ENCODE data around the gene GHR.

Gene GHR

DNA sequence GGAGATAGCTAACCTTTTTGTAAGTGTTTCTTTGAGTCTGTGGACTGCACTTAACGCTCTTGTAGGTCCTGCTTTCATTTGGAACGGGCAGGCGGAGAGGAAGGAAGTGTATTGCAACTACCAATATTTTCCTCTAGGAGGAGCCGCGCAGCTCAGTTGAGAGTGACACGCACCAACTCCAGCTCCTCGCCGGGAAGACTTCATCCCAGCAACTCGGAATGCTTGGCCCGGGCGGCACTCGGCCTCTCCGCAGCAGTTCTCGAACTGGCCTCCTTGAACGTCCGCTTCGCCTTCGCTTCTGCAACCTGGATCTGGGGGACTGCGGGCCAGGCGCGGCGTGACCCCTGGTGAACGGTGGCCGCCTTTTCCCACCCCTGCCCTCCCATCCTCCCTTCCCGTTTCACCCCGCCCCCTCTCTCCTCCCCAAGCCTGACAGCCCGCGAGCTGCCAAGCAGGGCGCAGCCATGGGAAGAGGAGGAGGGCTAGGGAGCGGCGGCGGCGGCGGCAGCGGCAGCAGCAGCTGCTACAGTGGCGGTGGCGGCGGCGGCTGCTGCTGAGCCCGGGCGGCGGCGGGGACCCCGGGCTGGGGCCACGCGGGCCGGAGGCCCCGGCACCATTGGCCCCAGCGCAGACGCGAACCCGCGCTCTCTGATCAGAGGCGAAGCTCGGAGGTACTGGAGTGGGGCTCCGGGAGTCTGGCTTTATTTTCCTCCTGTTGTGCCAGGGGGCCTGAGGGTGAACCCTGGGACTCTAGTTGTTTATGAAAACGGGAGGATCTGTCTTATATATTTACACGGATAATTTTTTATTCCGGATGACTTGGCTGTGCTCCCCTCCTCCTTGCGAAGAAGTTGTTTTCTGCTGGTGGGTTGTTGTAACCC is at the start of gene GHR:
Gene GHR, plus strand, starts transcription at position 155 of the 881 bp plus-strand sequence. CDS start 142,436 bp downstream, outside the sequence.
- DNase-seq, result peak; percentile 47

DNA sequence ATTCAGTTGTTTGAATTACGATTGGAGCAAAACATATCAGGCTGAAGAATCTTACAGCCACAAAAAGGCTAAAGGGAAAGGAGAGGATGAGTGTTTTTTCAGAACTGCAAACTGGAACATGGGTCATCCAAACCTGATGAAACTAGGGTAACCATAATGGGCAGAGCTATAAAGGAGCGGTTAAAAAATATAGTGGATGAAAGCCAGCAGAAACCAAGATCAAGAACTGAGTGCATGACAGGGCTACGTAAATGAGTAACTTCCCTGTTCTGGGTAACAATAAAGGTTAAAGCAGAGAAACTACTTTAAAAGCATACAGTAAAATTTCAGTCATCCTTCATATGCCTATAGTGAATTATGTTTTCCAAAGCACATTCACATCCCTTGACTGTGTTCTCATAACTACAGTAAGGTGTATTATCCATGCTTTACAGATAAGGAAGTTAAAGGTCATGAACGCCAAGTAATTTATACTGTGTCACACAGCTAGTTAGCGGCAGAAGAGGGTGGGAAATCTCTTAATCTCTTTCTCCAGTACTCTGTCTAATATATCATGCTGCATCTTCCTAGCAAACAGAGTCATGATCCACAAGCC is 48.5 kb upstream of the GHR start:
- DNase-seq, result no peak

DNA sequence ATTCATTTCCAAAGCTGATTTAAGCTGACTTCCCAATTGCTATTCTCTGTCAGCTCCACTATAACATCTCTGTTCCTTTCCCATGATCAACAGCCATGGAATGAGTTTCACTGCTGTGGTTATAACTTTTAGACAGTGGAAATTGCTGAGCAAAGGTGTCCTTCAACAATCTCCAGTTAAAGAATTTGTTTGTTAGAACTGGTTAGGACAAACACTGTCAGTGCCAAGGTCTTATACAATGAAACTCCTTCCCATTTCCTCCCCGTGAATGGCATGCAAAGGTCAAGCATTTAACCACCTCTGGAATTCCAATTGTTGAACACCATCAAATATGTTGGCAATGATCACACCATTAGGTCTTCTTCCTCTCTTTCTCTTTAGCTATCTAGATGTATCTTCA is 45.7 kb upstream of the GHR start:
- no peak for DNase-seq

DNA sequence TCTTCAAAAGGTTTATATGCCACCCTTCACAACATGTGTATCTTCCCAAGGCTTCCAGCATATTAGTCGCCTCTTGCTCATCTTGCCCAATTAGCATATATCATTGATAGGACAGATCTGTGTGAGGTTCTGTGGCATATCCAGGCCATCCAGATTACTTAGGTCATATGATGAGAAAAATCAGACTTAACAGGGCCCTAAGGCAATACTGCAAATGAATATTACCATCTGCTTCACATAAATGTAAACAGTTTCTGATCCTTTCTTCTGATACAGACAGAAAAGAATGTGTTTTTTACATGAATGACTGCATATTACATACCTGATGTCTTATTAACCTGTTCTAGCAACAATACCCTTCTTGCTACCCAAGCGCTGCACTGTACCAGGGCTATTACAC is 41.3 kb upstream of the GHR start:
- no peak for DNase-seq

DNA sequence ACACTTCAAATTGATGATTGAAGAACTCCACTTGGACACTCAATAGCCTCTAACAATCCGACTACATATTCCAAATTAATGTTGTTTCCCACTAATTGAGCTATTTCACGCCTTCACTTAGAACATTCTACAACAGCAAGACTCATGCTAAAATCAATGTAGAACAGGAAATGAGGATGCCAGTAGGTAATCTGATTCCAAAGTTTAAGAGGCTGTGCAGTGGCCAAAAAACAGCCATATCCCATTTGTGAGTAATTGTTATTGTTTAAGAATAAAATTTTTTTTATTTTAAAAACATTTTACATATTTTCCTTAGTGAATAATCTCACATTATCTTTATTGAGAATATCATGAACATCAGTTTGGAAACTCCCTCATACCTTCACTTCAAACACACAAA is 35.7 kb upstream of the GHR start:
- no peak for DNase-seq

DNA sequence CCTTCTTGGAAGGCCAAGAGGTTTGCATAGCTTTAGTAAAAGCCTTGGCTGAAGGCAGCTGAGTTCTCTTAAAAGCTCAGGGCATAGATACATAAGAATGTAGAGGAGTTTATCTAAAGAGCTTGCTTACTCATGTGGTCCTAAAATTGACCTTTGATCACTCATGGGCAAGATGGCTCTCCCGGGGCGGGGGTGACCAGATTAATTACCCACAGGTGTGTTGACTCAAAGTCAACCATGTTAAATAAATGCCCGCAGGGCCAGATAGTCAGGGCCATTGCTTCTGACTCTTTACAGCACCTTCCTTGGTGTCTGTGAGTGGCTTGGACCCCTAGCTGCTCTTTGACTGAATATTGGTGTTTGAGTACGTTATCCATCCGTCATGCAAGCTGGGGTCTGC is 33.1 kb upstream of the GHR start:
- DNase-seq, result no peak

DNA sequence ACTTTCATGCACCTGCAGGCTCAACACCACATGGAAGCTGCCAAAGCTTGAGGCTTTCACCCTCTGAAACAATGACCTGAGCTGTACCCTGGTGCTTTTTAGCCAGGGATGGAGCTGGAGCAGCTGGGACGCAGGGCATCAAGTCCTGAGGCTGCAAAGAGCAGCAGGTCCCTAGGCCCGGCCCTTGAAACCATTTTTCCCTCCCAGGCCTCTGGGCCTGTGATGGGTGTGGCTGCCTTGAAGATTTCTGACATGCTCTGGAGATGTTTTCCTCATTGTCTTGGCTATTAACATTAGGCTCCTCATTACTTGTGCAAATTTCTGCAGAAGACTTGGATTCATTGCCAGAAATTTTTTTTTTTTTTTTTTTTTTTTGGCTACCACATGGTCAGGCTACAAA is 30.3 kb upstream of the GHR start:
- no peak for DNase-seq

DNA sequence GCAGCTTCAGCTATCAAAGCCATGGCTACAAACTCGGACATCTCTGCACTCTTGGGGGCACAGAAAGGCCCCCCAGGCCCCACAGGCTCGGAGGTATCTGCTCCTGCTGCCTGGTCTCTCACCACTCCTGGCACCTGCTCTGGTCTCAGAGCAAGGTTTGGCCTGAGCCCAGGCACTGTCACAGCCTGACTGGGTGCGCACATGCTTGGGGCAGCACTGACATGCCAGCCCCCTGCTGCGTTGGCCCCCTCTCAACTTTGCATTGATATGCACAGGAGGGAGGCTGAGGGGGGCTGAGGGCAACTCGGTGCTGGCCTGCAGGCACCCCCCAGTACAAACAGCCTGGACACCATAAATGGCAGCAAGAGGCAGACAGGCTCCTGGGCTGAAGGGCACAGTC is 27.1 kb upstream of the GHR start:
- no peak for DNase-seq

DNA sequence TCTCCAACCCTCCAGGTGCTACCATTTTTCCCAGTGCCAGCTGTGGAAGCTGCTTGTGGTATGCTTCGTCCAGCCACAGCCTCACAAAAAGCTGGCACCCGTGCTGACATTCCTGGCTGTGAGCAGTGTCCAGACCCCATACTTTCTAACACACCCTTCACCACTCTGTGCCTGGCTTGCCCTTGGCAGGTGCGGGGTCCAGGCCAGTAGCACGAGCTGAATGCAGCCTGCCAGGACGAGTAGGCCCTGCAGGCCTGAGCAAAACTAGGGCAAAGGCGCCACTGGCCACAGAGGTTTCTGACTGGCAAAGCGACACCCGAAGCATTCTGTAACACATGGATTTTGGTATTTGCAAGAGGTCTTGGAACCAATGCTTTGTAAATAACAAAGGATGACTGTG is 26.0 kb upstream of the GHR start:
- DNase-seq, result no peak

DNA sequence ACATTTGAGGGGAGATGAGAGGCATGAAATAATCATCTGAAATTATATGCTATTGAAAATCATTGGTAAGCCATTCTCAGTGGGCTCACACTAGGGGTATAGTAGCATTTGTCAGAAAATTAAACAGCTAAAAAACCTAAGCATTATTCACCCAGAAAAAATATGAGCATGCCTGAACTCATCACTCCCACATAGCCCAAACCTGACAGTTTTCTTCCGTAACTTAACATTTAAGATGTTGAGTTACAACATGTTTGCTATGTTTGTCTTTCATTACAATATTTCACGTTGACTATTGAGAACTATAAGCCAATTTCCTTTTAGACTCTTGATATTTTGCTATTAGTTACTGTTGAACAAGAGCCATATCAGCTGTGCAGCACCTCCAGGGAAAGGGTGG is 23.5 kb upstream of the GHR start:
- DNase-seq, result no peak

DNA sequence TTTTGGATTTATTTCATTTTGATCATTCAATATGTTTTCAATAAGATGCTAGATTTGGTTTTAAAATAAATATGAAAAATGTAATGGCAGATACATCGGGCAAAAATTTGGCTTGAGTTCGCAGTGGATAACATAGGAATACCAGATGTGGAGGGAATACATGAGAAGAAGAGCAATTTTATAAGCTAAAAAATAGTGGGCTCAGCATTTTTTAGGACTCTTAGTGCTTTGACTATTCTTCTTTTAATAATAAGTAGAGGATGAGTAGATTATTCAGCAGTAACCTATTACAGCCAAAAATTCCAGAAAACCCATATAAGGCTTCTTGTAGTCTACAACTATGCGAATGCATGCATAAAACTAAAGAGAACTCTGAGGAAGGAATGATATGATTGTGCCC is 22.8 kb upstream of the GHR start:
- DNase-seq, result no peak

DNA sequence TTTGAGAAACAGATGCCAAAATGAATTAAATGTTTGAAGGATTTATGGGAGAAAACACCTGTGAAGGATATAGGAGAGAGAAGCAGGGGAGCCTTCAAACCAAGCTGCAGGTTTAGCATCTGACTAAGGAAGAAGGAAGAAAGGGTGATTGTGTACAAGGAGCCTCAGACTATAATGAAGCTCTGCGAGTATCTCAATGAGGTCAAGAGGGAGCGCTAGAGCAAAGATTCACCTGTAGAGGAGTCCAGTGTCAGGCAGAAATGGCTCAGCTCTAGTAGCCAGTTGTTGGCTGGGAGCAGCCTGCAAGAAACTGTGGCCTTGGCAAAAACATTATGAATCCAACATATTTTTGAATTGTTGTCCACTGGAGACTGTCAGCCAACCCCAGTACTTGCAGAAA is 20.0 kb upstream of the GHR start:
- DNase-seq, result no peak

DNA sequence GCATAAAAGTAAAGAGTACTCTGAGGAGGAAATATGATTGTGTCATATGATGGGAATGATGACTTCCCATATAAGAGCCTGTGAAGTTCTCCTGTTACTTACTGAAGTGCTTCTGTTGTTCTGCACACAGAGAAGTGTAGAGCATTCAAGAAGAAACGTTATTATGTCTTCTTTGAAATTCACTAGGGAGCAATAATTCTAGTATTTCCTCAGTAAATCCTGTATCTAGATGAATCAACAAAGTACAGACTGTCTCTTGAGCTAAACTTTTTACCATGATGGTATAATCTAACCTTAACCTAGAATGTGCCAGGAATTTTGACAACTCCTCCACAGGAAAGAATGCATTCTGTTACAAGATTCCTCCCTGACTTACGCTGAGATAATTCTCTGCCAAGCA is 18.9 kb upstream of the GHR start:
- no peak for DNase-seq

DNA sequence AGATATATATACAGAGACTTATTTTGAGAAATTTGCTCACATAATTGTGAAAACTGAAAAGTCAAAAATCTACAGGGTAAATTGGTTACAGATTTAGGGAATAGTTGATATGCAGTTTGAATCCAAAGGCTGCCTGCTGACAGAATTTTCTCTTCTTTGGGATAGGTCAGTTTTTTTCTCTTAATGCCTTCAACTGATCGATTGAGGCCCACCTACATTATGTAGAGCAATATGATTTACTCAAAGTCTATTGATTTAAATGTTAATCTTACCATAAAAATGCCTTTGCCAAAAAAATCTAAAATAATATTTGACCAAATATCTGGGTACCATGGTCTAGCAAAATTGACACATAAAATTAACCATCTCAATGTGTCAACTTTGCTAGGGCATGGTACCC is 3.9 kb upstream of the GHR start:
- DNase-seq, result no peak

DNA sequence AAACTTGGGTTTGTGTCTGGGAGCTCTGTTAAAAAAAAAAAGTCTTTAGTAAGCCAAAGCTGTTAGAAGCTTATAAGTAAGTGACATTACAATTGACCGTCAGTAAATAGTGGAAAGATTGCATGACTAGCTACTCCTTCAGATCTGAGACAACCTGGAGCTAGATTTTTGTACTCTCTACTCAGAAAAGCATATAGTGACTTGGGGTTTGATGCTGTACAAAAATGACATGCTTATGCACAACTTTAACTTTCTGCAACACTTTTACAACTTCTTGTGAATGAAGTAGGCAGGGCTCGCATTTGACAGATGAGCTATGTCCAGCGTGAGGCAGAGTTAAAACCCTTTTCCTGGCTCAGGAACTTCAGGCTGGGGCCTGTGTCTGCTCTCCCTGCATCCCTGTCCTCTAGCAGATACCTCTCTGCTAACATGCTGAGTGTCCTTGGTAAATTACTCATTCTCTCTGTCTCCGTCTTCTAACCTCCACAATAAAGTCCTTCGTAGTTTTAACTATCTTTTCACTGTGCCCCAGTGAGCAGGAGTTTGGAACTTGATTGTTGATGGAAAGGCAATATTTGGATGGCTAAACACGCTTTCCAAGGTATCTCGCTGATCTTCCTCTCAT is 471 bp upstream of the GHR start:
- no peak for DNase-seq

DNA sequence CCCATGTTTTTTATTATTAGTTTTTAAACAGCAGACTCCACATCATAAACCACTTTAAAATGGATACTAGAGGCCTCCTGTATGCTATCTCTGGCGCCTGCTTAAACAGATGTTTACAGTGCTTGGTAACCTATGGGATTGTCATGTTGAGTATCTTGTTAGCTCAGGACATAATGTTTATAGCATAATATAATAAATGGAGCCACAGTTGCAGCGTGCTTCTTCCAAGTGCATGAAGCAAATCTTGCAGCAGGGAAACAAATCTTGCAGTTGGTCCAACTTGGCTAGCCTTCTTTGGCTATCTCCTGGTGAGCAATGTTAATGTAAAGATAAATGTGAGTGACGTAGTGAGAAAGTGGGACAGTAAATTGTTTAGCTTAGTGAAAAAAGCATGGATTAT is 2.8 kb downstream of the GHR start:
- DNase-seq, result no peak

DNA sequence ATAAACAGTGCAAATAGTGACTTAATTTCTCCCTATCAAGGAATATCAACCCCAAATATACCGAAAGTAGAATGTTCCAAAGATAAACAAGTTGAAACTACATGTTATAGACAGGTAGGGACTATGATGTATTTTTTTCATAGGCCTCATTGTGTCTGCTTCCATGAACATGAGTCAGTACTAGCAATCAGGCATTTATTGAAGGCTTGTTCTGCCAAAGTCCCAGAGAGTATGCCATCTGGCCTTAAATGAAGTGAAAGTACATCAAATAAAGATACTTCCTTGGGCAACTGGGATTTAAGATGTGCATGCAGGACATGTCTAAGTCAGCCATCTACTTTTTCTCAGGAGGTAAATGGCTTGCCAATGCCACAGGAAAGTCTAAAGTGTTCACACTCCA is 6.5 kb downstream of the GHR start:
- no peak for DNase-seq

DNA sequence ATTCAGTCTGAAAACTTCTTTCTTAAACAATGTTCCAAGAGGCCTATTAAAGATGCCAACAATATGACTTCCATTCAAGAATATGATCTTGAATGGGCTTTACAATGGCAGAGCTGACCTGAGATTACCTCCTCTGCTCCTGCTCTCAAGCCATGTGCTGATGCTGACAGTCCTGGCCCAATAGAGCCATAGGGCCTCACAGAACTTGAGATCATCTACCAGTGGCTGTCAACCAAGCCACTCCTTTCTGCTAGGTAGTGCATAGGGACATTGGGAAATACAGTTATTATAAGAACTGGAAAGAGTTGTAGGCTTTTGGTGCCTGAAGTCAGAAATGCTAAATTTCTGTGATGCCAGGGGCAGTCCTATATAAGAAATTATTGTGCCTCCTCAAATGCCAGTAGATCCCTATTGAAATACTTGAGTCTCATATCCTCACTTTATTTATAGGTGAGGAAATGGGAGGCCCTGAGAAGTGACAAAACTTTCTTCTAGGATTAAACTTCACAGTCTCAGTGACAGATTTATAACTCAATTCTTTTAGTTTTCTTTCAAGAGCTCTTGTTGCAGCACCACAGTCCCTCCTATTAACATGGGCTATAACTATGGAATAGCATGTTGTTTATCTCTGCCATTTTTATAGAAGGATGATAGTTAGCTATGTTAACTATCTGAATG is 10.9 kb downstream of the GHR start:
- no peak for DNase-seq

DNA sequence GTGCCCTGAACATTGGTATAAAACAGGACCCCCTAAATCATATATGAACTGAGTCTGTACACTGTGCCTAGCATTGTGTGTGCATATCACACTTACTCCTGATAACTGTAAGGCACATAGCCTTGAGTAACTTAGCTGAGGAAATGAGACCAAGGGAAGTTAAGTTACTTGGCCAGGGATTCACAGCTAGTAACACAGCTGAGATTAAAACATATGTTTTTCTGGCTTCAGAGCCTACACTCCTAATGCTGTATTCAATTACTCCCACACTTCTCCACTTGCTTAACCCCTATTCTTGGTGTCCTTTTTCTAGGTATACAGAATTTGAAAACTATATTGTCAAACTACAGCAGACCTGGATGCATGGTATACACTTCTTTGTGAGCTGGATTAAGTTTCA is 12.8 kb downstream of the GHR start:
- no peak for DNase-seq

DNA sequence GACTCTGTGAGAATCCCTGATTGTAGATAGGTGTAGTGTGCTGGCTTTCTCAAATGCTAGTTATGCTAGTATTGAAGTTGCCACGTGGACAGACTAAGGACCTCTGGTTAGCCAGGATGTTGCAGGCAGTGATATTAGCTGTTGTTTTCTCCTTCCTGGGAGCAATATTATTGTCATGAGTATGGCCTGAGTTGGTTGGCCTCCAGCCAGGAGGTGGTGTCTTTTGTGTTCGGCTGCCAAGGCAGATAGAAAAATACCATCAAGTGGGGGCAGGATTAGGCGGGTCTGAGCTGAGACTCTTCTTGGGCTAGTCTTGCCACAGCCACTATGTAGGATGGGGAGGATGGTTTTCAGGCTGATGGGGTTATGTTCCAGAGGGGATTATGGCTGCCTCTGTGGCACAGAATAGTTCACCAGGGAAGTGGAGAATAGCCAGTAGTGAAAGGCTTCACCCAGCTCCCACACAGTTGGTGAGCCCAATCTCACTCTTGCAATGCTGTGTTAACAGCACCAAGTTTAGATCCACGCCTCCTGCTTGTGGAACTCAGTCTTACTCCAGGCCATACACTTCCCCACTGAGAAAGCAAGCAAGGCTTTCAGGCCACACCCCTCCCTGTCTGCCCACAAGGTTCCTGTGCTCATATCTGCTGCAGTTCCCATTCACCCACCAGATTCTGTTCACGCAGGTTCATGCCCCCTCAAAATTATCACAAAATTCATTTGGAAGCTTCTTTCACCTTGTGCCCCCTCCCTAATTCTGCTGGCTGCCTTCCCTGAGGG is 31.2 kb downstream of the GHR start:
- no peak for DNase-seq

DNA sequence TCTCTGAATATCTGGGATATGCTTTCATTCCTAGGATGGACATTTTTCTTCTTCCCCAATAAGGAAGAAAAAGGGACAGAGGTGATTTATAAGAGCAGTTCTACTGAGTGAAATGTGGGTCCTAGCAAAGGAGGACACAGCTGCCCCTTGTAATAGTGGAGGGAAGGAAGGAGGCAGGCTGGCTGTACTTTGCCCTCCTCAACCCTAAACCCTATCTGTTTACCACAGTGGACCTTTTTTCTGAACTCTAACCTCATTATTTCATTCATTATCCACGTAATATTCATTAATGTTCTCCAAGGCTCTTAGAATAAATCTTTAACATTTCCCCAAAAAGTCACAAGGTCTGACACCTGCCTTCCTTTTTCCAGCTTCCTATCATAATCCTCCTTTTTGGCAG is 37.8 kb downstream of the GHR start:
- no peak for DNase-seq

DNA sequence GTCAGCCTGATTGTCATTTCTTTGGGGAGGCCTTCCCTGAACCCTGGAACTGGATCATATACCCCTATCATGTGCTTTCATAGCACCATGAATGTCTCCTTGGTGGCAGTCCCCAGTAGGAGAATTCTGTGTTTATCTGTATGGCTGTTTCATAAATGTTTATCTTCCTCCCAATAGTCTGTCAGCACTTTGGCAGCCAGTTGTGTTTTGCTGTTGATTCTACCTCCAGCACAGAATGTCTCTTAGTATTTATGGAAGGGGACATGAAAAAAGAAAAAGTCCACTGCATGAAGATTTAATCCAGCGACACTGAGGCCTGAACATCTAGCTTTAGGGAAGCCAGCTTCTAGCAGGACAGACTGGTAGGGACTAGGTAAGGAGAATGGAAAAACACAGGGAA is 38.3 kb downstream of the GHR start:
- no peak for DNase-seq

DNA sequence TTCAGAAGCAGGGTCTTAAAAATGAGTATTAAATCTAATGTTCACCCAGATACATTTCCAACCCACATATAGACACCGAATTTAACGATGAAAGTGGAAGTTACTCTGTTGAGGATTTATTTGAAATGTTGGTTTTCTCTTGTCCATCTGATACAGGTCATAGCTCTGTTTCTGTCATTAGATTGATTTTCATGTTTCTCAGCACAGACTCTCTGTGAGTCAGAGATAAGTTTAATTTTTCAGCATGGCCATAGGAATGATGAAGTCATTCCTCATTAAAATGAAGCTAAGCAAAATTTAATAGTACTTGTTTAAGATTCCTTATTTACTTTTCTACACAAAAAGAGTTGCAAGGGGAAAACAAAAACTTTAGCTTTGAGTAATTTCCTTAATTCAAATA is 38.8 kb downstream of the GHR start:
- DNase-seq, result no peak
